Stimulated activated CD8-positive, alpha-beta memory T cell treated with anti-CD3 and anti-CD28 coated beads, Interleukin-12 subunit alpha, Interleukin-12 subunit beta, amount 100 ng/mL, for 24 hours (primary cell): ENCODE measurements around the gene ZKSCAN8.
A peak's percentile ranks its signal among the peaks of the same experiment; 100 is the strongest.

Source experiments
- DNase-seq: peaks from one replicate; pipeline ENCODE4 v3.0.0-alpha.2; 2020; ENCODE audit errors: extremely low read depth

Gene ZKSCAN8

GRCh38 chr6:28139860-28140543, 1.7 kb upstream of the ZKSCAN8 start:
- no peak for DNase-seq

GRCh38 chr6:28140616-28141015, 1.1 kb upstream of the ZKSCAN8 start:
- no peak for DNase-seq

- no peak for DNase-seq
Measured at GRCh38 chr6:28142446-28142845, 763 bp downstream of the ZKSCAN8 start.

GRCh38 chr6:28145231-28145630, 3.5 kb downstream of the ZKSCAN8 start:
- DNase-seq: no peak

GRCh38 chr6:28152531-28152930, 10.8 kb downstream of the ZKSCAN8 start:
- DNase-seq: no peak

- no peak for DNase-seq
Measured at GRCh38 chr6:28153546-28153945, 11.9 kb downstream of the ZKSCAN8 start.

- no peak for DNase-seq
Measured at GRCh38 chr6:28154357-28154756, 12.7 kb downstream of the ZKSCAN8 start.

GRCh38 chr6:28158318-28158717, 16.6 kb downstream of the ZKSCAN8 start:
- DNase-seq: no peak

GRCh38 chr6:28159029-28159607, 17.4 kb downstream of the ZKSCAN8 start:
- no peak for DNase-seq

GRCh38 chr6:28160233-28160632, 18.6 kb downstream of the ZKSCAN8 start:
- DNase-seq: no peak

- DNase-seq: peak; percentile 67
Measured at GRCh38 chr6:28161410-28162079, 19.9 kb downstream of the ZKSCAN8 start.

- no peak for DNase-seq
Measured at GRCh38 chr6:28165563-28165962, 23.9 kb downstream of the ZKSCAN8 start.

GRCh38 chr6:28167068-28167467, 25.4 kb downstream of the ZKSCAN8 start:
- no peak for DNase-seq

- DNase-seq: no peak
Measured at GRCh38 chr6:28167926-28168325, 26.2 kb downstream of the ZKSCAN8 start.

- DNase-seq: no peak
Measured at GRCh38 chr6:28171271-28171670, 29.6 kb downstream of the ZKSCAN8 start.

GRCh38 chr6:28172006-28172405, 30.3 kb downstream of the ZKSCAN8 start:
- no peak for DNase-seq

GRCh38 chr6:28176373-28176772, 34.7 kb downstream of the ZKSCAN8 start:
- no peak for DNase-seq

GRCh38 chr6:28182255-28182654, 40.6 kb downstream of the ZKSCAN8 start:
- no peak for DNase-seq

- no peak for DNase-seq
Measured at GRCh38 chr6:28188111-28188979, 46.7 kb downstream of the ZKSCAN8 start.

- no peak for DNase-seq
Measured at GRCh38 chr6:28200020-28200419, 58.3 kb downstream of the ZKSCAN8 start.

- no peak for DNase-seq
Measured at GRCh38 chr6:28203201-28203600, 61.5 kb downstream of the ZKSCAN8 start.

GRCh38 chr6:28205879-28206278, 64.2 kb downstream of the ZKSCAN8 start:
- DNase-seq: no peak
